ENCODE data around the gene DIP2C.

DNA sequence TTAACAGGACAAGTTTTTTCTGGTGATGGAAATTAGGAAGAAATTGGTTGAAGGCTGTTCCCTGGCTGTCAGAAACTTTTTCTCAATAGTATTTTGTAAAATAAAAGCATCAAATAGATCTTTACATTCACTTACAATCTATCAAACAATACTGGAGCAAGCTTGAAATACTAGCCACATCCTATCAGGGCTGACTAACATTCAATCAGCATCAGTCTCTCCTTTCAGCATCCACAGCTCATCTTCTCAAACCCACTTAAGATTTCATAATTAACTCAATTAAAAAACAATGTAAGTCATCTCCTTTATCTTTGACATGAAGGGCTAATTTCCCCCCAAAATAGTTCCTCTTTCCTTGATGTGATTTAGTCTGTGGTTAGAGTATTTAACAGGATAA lies 80.2 kb downstream of the DIP2C start:
- TF ChIP-seq, protein P1, sequence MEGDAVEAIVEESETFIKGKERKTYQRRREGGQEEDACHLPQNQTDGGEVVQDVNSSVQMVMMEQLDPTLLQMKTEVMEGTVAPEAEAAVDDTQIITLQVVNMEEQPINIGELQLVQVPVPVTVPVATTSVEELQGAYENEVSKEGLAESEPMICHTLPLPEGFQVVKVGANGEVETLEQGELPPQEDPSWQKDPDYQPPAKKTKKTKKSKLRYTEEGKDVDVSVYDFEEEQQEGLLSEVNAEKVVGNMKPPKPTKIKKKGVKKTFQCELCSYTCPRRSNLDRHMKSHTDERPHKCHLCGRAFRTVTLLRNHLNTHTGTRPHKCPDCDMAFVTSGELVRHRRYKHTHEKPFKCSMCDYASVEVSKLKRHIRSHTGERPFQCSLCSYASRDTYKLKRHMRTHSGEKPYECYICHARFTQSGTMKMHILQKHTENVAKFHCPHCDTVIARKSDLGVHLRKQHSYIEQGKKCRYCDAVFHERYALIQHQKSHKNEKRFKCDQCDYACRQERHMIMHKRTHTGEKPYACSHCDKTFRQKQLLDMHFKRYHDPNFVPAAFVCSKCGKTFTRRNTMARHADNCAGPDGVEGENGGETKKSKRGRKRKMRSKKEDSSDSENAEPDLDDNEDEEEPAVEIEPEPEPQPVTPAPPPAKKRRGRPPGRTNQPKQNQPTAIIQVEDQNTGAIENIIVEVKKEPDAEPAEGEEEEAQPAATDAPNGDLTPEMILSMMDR (IDR thresholded peaks at IDR 0.05): no peak
- TF ChIP-seq POLR2A (IDR thresholded peaks at IDR 0.05): no peak
